ENCODE measurements around the gene RHOT1. TPM values are rescaled to one million over a fixed set of nuclear protein-coding genes. Genes with fewer than 3 reads are reported as not detected.

RHOT1 gene
- total RNA-seq, 1 experiment from 2014 or later = 22.3 TPM

DNA sequence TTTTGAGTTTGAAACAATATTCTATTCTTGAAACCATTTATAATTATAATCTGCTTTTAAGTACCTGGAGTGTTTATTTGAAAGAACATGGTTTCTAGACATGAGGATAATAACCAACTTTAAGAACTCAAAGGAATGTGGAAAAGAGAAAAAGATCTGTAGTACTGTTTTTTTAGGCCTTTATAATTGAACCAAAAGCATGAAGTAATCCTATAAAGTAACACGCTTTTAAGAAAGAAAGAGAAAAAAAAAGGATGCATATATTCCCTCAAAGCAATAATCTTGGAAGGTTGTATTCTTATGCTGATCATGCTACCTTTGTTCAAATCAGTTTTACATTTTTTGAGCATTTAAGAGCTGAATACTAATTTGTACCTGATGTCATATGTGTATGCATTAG, 69.4 kb downstream of the RHOT1 start:
- H3F3A ChIP-seq (ENCODE audit: low read length, unreplicated experiment) = no peaks in the 10 kb centered on the region
- DNase-seq (no peak), ATAC-seq (no peak)
- no peaks in the 10 kb centered on the region for H3K9me2 ChIP-seq (replicated peaks; ENCODE audit: low read length)
- BruUV-seq (replicated peaks) = no TSS peak
- no peaks in the 10 kb centered on the region for H4K20me1 ChIP-seq (ENCODE audit: low read length)
- no peak overlapping the region for H2AFZ ChIP-seq (ENCODE audit: low read length)
- intact Hi-C loops (cut with micrococcal nuclease) = no loop called here
- peaks cover 12% of the 10 kb centered on the region for H3K36me3 ChIP-seq (ENCODE audit: low read depth, low read length)
- H3K79me2 ChIP-seq (ENCODE audit: low read length) = no peaks in the 10 kb centered on the region
- H3K27ac ChIP-seq (ENCODE audit: low read length) = no peak overlapping the region
- ChIA-PET POLR2A (ENCODE audit: unreplicated experiment) (no interaction called here), CTCF (no interaction called here)
- H3K4me1 ChIP-seq (ENCODE audit: insufficient read depth, low read length) = no peaks in the 10 kb centered on the region
- no peak overlapping the region for H3K4me3 ChIP-seq (ENCODE audit: low read length)
- no peak overlapping the region for H3K9ac ChIP-seq (ENCODE audit: low read length)
- TF ChIP-seq EZH2phosphoT487 (IDR thresholded peaks at IDR 0.05; ENCODE audit: borderline replicate concordance, low read length) (no peak), EZH2 (IDR thresholded peaks at IDR 0.05; ENCODE audit: low read length, unreplicated experiment) (no peak)
- TF ChIP-seq, protein P1, sequence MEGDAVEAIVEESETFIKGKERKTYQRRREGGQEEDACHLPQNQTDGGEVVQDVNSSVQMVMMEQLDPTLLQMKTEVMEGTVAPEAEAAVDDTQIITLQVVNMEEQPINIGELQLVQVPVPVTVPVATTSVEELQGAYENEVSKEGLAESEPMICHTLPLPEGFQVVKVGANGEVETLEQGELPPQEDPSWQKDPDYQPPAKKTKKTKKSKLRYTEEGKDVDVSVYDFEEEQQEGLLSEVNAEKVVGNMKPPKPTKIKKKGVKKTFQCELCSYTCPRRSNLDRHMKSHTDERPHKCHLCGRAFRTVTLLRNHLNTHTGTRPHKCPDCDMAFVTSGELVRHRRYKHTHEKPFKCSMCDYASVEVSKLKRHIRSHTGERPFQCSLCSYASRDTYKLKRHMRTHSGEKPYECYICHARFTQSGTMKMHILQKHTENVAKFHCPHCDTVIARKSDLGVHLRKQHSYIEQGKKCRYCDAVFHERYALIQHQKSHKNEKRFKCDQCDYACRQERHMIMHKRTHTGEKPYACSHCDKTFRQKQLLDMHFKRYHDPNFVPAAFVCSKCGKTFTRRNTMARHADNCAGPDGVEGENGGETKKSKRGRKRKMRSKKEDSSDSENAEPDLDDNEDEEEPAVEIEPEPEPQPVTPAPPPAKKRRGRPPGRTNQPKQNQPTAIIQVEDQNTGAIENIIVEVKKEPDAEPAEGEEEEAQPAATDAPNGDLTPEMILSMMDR (conservative IDR thresholded peaks at IDR 0.05; ENCODE audit: low read depth, low read length) = no peak
- H3K27me3 ChIP-seq (ENCODE audit: low read length) = no peaks in the 10 kb centered on the region
- no peaks in the 10 kb centered on the region for H3K9me3 ChIP-seq (ENCODE audit: low read length)
- H3K4me2 ChIP-seq (ENCODE audit: low read length) = no peak overlapping the region

DNA sequence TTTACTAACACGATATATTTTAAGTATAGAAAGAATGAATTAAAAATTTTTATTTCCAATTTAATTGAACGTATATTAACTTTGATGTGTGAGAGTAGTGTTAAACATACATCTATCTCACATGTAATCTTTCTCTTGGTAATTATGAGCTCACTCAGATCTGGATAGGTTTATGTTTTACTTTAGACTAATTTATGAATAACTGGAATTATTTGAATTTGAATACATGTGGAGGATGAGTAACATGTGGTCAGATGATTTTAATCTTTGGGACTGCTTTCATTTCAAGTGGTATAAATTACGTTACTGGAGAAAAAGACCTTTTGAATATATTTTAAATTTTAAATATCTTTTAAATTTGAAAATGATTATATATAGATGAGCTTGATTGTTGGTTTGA, 73.4 kb downstream of the RHOT1 start:
- ChIA-PET POLR2A (ENCODE audit: unreplicated experiment) (no interaction called here), CTCF (no interaction called here)
- H3K9me3 ChIP-seq (ENCODE audit: low read length) = no peaks in the 10 kb centered on the region
- no peaks in the 10 kb centered on the region for H3K9me2 ChIP-seq (replicated peaks; ENCODE audit: low read length)
- no peaks in the 10 kb centered on the region for H3K79me2 ChIP-seq (ENCODE audit: low read length)
- TF ChIP-seq EZH2phosphoT487 (IDR thresholded peaks at IDR 0.05; ENCODE audit: borderline replicate concordance, low read length) (no peak), EZH2 (IDR thresholded peaks at IDR 0.05; ENCODE audit: low read length, unreplicated experiment) (no peak)
- TF ChIP-seq, protein P1 (conservative IDR thresholded peaks at IDR 0.05; ENCODE audit: low read depth, low read length) = no peak
- no peaks in the 10 kb centered on the region for H3F3A ChIP-seq (ENCODE audit: low read length, unreplicated experiment)
- intact Hi-C loops (cut with micrococcal nuclease) = no loop called here
- no peaks in the 10 kb centered on the region for H3K4me1 ChIP-seq (ENCODE audit: insufficient read depth, low read length)
- H3K9ac ChIP-seq (ENCODE audit: low read length) = no peak overlapping the region
- BruUV-seq (replicated peaks) = no TSS peak
- no peak overlapping the region for H2AFZ ChIP-seq (ENCODE audit: low read length)
- H3K4me2 ChIP-seq (ENCODE audit: low read length) = no peak overlapping the region
- no peak overlapping the region for H3K27ac ChIP-seq (ENCODE audit: low read length)
- no peak for ATAC-seq
- no peaks in the 10 kb centered on the region for H4K20me1 ChIP-seq (ENCODE audit: low read length)
- no peak for DNase-seq
- no peak overlapping the region for H3K4me3 ChIP-seq (ENCODE audit: low read length)
- 0 out of 2 replicates have a peak, but pooled peaks cover 3% of the 10 kb centered on the region for H3K36me3 ChIP-seq (ENCODE audit: low read depth, low read length)
- no peaks in the 10 kb centered on the region for H3K27me3 ChIP-seq (ENCODE audit: low read length)

DNA sequence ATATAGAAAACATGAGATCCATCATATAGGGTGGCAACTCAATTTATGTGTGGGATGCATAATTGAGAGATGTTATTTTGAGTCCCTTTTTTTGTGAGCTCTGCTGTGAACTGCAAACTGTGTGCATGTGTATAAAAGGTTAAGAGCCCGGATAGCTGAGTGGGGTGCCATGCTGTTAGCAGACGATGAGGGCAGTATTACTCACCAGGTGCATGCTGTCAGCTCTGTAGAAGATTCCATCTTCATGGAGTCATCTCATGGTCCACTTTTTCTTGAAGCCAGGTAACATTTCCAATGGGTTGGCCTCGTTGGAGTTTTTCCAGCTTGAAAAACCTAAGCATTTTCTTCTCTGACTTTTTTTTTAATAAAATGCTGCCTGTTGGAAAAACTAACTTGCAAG, 80.3 kb downstream of the RHOT1 start:
- no peak overlapping the region for H3K9ac ChIP-seq (ENCODE audit: low read length)
- peak; percentile 56 for DNase-seq
- no peaks in the 10 kb centered on the region for H4K20me1 ChIP-seq (ENCODE audit: low read length)
- peak; percentile 67; the same call in 1 of the 2 replicates for ATAC-seq
- H3K27ac ChIP-seq (ENCODE audit: low read length) = no peak overlapping the region
- intact Hi-C loops (cut with micrococcal nuclease) = no loop called here
- ChIA-PET CTCF (no interaction called here), POLR2A (ENCODE audit: unreplicated experiment) (interaction anchor here (0.6 kb wide), 1 partner anchor 610 kb away, joined by 3 read pairs; no protein-coding TSS in a partner anchor)
- H2AFZ ChIP-seq (ENCODE audit: low read length) = no peak overlapping the region
- no peak overlapping the region for H3K4me3 ChIP-seq (ENCODE audit: low read length)
- H3K79me2 ChIP-seq (ENCODE audit: low read length) = no peaks in the 10 kb centered on the region
- no peaks in the 10 kb centered on the region for H3K4me1 ChIP-seq (ENCODE audit: insufficient read depth, low read length)
- no peak overlapping the region for H3K4me2 ChIP-seq (ENCODE audit: low read length)
- no peaks in the 10 kb centered on the region for H3K9me2 ChIP-seq (replicated peaks; ENCODE audit: low read length)
- no peaks in the 10 kb centered on the region for H3F3A ChIP-seq (ENCODE audit: low read length, unreplicated experiment)
- TF ChIP-seq, protein P1 (conservative IDR thresholded peaks at IDR 0.05; ENCODE audit: low read depth, low read length) = peak; percentile 18; the same call in 1 of the 2 replicates
- no peak for TF ChIP-seq EZH2 (IDR thresholded peaks at IDR 0.05; ENCODE audit: low read length, unreplicated experiment)
- no TSS peak for BruUV-seq (replicated peaks)
- H3K36me3 ChIP-seq (ENCODE audit: low read depth, low read length) = no peaks in the 10 kb centered on the region
- no peaks in the 10 kb centered on the region for H3K9me3 ChIP-seq (ENCODE audit: low read length)
- H3K27me3 ChIP-seq (ENCODE audit: low read length) = no peaks in the 10 kb centered on the region
